ENCODE data around the gene COL6A2.

COL6A2 gene

DNA sequence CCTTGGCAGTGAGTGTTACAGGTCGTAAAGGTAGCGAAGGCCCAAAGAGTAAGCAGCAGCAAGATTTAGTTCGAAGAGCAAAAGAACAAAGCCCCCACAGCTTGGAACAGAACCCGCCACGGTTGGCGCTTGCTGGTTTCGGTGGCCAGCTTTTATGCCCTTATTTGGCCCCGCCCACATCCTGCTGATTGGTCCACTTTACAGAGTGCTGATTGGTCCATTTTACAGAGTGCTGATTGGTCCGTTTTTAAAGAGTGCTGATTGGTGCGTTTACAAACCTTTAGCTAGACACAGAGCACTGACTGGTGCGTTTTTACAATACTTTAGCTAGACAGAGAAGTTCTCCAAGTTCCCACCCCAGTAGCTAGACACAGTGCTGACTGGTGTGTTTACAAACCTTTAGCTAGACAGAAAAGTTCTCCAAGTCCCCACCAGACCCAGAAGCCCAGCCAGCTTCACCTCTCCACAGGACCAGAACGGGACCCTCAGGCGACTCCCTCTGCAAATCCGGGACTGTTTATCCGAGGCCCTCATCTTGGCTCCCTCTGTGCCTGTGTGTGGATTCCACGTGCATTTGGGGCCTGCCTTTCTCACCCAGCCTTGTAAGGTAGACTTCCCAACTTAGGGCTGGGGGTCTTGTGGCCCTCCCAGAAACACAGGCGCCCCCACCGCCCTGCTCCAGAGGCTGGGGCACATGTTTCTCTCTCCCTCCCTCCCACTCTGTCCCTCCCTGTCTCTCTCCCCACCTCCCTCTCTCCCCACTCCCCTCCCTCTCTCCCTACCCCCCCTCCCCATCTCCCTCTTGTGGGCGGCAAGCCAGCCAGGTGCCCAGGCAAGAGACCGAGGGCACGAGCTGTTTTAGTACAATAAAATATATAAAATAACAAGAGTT, 44.9 kb downstream of the COL6A2 start:
- DNase-seq (ENCODE audit: low read depth in 2 of 2): no peak

DNA sequence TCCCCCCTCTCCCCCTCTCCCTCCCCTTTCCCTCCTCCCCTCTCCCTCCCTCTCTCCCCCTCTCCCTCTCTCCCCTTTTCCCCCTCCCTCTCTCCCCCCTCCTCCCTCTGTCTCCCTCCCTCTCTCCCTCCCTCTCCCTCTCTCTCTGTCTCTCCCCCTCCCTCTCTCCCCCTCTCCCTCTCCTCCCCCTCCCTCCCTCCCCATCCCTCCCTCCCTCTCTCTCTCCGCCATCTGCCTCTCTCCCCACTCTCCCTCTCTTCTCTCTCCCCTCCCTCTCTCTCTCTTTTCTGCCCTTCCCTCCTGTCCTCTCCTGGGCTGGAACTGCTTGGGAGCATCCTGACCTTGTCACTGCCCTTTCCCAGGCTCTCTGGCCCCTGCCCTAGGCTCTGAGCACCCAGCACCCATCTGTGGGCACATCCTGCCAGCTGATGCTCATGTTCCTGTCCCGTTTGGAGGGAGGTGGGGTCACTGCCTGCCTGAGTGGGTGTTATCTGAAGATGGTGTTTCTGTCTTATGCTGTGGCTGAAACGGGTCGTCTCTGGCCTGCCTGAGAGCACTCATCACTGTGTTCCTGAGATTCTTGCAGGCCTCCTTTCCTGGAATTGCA, 46.7 kb downstream of the COL6A2 start:
- no peak for DNase-seq (ENCODE audit: low read depth in 2 of 2)

DNA sequence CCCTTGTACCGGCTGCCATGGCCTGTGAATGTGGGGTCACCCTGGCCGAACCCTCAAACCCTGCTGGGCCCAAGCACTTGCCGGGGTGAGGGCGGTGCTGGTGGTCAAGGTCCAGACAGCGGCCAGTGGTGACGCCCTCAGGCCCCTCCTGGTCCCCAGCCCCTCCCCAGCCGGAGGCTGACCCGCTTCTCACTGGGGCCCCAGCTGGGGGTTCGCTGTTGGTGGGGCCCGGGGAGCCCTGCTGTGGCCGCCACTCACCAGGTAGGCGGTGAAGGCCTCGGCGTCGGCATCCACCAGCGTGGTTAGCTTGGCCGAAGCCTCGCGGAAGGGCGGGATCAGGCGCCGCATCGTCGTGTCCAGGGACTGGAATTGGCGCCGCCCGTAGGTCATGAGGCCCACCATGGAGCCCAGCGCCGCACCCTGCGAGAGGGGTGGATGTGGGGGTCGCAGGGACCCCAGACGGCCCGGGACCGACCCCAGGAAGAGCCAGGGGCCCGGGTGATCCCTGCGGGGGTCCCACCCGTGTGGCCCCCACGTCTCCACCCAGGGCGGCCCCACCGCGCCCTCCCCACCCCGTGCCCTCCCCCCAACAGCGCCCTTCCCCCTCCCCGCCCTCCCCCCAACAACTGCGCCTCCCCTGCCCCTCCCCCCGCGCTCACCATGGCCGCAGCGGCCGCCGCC, 47.4 kb downstream of the COL6A2 start:
- DNase-seq (ENCODE audit: low read depth in 2 of 2): no peak

DNA sequence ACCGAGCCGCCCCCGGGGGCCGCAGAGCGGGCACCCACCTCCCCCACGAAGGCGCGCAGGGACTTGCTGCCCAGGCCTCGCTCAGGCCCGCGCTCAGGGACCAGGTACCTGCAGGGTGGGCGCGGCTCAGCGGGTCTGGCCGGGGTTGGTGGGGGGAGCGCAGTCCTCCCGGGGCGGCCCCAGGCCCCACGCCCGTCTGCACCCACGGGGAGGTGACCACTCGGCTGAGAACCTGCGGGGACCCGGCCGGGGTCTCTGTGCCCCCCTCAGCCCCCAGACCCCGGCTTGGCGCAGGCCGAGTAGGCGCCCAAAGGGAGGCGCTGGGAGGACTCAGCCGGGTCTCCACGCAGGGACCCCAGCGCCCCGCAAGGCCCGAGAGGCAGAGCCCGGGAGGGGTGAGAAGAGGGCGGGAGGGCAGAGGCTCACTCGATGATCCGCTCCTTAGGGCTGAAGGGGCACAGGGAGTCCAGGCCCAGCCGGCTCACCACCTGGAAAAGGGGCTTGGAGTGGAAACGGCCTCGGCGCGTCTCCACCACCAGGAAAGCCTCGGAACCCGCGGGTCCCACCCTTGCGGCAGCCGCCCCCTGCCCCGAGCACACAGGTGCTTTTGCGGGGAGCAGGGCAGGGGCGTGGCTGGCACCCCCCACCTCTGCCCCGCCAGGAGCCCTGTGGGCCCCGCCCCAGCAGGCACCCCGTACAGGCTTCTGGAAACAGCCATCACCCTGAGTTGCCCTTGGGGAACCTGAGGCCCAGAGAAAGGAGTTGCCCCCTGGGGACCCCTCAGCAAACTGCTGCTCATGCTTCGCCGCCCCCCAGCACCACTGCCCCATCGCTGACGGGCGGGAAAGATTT, 48.2 kb downstream of the COL6A2 start:
- DNase-seq (ENCODE audit: low read depth in 2 of 2): no peak

DNA sequence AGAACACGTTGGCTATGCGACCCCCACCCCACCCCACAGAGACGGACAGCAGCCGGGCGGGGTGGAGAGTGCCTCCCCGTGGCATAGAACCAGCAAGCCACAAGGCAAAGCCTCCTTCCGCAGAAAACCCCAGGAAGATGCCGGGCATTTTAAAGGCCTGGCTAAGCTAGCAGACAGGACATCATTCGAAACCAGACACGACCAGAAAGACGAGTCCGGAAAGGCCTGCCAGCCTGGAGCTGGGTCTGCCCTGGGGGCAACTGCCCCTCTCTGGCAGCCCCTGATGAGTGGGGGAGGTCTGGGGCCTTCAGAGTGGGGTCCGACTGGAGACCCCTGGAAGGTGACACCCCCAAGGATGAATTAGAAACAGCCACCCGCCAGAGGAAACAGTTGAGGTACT, 48.9 kb downstream of the COL6A2 start:
- no peak for DNase-seq (ENCODE audit: low read depth in 2 of 2)

DNA sequence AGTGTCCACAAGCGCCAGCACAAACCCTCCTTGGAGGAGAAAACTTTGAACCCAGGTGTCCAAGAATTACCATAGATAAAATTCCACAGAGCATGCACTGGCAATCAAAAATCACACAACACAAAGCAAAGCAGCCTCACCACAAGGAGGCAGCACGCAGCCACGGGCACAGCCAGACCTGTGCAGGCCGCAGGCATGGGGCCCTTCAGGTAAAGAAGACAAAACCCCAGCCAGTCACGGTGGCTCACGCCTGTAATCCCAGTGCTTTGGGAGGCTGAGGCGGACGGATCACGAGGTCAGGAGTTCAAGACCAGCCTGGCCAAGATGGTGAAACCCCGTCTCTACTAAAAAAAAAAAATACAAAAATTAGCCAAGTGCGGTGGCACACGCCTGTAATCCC, 49.5 kb downstream of the COL6A2 start:
- DNase-seq (ENCODE audit: low read depth in 2 of 2): peak; percentile 32 to 36

DNA sequence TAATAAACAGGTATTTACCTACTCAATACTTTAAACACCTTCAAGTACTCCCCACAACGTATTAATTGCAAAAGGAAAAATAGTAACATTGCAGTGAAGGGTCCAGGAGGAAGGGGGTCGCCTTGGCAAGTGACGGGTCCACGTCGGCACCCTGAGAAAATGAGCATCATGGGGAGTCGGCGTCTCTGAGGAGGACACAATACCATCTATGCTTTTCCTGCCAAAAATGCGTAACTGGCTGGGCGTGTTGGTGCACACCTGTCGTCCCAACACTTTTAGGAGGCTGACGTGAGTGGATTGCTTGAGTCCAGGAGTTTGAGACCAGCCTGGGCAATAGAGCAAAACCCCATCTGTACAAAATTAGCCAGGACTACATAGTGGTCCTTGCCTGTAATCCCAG, 50.2 kb downstream of the COL6A2 start:
- DNase-seq (ENCODE audit: low read depth in 2 of 2): no peak

DNA sequence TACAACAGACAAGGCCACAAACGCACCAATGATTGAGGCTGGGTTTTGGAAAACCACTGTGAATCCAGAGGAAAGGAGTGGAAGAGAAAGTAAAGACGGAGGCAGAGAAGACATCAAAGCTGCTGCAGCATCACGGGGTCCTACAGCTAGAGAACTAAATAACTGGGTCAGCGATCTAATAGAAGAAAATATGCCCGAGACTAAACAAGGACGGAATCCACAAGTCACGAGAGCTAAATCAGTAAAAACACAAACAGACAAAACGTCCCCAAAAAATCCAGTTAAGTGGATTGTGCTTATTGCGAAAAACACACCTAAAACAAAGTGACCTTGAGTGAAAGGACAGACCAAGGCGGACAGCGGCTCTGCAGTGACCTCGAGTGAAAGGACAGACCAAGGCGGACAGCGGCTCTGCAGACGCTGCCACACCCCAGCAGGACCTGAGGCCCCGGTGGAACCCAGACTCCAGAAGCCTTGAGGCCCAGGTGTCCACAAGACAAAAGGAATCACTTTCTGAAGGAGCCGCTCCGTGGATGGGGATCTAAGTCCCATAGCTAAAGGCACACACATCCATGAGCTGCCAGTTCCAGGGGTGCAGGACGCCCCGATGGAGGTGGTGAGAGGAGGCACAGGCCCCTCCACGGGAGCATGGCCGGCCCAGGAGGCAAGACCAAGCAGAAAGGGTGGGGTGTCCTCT, 51.4 kb downstream of the COL6A2 start:
- DNase-seq (ENCODE audit: low read depth in 2 of 2): no peak

DNA sequence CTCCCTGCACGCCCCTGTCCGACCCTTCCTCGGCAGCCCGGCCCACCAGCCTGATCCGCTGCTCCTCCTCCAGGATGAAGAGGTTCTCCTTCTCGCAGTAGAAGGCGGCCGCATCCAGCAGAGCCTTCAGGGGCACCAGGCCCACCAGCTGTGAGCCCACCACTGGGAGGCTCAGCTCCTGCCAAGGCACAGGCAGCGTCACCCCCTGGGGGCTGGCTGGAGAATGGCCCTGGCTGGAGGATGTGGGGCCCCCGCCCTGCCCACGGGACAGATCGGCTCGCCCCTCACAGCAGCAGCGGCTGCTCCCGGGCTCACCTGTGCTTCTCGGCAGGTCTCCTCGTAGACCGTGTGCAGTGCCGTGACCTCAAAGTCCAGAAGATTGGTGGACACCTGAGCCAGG, 52.2 kb downstream of the COL6A2 start:
- DNase-seq (ENCODE audit: low read depth in 2 of 2): no peak

DNA sequence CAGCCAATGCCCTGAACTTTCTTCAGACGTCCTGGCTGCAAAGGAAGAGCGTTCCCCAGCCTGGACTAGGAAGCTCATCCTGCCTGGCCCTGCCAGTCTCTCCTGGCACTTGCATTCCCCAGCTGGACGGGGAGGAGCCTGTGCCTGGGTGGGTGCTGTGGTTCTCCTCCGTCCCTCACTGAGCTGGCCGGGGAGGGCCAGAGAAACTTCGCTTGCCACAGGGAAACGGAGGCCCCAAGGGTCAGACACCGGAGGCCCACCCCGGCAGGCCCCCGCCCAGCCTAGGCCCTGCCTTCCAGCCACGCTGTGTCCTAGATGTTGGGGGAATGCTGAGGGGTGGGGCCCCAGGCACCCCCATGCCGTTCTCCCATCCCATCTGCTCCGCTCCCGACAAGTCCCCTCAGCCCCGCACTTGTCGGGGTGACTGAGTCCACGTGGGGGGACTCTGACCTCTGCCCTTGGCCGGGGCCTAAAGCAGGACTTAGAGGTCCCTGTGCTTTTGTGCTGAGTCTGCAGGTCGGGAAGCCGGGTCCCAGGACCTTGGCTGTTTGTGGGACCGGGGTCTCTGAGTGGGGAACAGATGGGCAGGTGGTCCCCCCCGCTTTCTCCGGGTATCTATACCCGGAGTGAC, 52.7 kb downstream of the COL6A2 start:
- no peak for DNase-seq (ENCODE audit: low read depth in 2 of 2)

DNA sequence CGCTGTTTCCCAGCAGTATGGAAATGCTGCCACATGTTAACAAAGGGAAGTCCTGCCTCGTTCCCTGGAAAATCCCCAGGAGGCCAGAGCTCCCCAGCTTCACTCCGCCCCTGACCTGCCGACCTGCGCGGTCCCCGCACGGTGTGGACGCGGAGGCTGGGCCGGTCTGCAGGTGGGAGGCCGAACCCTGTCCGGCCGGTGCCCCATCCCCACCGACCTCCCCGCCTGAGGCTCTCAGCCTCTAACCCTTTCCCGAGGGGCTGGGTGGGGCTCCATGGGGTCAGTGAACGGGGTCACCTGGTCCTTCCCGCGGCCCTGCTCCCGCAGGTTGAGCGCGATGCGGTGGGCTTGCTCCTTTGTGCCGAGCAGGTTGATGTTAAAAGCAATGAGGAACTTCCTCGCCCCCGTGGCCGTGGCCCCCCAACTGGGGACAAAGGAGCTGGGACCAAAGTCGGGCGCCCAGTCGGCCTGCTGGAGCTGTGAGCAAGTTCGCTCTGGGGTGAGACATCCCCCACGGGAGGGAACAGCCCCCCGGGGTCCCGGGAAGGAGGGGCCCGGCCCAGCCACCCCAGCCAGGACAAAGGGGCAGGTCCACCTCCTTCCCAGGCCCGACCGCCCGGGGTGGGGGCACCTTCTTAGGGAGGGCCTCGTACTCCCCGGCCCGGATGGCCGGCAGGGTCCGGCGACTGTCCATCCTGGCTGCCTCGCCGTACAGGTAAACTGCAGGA, 53.5 kb downstream of the COL6A2 start:
- DNase-seq (ENCODE audit: low read depth in 2 of 2): no peak

DNA sequence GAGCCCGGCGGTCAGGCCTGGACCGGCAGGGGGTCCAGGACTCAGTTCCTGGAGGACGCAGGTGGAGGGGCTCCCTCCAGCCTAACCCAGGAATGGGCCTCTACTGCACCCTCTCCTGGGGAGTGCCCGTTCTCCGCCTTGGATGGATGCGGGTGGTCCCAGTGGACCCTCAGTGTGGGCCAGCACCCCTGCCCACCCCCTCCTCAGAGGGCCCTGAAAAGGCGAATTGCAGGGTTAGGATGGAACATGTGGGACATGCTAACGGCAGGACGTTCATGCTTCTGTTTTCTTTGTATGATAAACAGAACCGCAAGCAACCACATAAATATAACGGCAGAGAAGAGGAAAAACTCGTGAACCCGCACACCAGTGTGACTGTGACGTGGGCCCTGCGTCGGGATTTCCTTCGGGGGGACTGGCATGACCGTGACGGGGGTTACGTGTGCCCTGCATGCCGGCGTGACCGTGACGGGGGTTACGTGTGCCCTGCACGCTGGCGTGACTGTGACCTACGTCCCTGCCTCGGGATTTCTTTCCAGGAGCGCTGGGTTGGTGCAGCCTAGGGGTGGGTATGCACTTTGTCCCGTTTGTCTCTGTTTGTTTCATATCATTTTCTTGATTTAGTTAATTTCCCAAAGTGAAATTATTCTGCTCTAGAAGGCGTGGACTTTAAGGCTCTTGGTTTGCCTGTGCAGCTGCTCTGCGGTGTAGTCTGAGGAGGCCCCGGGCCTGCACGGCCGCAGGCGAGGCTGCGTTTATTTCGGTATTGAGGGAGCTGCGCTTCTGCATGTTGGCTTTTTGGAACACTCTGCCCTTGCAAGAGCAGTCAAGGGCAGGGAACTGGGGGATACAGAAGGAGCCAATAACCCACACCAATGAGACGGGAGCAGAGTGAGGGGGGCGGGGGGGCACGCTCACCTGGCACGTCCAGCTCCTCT, 54.3 kb downstream of the COL6A2 start:
- no peak for DNase-seq (ENCODE audit: low read depth in 2 of 2)

DNA sequence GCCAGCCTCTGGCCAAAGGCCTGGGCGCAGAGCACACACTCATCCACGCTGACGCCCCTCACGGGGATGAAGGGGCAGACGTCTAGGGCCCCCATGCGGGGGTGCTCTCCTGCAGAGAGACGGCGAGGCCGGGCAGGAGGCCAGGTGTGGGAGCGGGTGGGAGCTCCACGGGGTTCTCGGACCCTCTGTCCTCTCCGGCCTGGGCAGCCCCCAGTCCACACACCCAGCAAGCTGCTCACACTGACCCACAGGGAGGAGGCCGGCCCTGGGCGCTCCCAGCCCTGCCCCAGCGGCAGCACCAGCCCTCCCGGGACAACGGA, 55.0 kb downstream of the COL6A2 start:
- DNase-seq (ENCODE audit: low read depth in 2 of 2): no peak

DNA sequence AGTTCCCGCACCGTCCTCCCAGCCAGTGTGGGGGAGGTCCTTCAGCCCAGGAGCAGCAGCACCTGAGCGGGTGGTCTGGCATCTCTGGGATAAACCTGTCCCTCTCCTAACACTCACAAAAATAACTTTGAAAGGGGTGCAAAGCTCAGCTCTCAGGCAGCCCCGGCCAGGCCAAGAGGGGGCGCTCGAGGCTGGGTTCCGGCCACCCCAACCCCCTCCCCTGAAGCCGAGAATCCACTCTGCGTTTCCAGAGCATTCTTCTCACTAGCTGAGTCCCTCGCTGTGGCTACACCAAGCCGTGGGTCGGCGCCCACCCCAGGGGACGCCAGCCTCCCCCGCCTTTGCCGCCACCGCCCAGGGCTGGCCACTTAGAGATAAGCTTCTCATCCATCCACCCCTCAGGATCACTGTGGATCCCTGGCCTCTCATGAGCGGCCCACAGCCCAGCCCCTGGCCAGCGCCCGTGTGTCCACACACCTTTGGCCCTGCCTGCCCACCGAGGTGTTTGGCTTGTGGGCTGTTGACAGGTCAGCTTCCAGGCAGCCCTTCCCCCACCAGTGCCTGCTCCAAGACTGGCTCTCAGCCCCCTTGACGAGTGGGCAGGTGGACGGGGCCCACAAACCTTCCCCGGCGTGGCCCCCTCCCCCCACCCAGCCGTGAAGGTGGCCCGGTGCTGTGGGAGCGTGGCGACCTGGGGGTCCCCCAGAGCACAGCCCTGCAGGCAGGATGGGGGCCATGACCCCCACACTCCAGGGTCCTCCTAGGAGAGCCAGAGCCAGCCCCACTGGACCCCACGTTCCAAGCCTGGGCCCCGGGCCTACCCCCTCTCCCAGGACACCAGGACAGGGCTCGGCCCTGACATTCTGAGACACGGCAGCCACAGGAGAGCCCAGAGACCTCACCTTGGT, 55.6 kb downstream of the COL6A2 start:
- peak in 1 of 2 donors; percentile 58 for DNase-seq (ENCODE audit: low read depth in 2 of 2)

DNA sequence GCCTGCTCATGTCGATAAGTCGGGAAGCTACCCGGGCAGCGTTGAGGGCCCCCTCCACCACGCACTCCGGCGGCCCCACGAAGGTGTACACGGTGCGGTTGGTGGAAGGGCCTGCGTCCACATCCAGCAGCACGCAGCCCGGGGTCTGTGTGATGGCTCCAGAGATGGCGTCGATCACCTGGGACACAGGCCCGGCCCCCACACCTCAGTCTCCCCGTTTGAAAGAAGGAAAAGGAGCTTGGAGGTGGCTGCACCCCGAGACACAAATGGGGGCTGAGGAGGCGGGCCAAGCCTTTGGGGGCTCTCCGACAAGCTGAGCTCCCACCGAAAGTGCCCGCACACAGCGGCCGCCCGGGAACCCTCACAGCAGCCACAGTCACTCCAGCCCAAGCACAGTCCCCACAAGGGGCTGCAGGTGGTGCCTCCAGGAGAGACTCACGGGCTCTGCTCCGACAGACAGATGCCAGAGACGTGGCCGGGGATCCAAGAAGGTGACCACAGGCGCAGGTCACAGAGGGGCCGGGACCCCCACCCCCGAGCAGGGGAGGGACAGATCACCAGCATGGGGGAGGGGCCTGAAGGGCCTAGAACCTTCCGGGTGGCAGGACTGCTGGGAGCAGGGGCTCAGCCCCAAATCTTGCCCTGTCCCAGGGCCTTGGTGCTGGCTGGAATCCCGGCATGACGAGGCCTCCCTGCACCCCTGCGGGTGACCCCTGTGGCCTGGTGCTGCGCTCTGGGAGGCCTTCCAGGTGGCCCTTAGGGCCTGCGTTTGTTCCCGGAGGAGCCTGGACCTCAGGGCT, 56.4 kb downstream of the COL6A2 start:
- no peak for DNase-seq (ENCODE audit: low read depth in 2 of 2)

DNA sequence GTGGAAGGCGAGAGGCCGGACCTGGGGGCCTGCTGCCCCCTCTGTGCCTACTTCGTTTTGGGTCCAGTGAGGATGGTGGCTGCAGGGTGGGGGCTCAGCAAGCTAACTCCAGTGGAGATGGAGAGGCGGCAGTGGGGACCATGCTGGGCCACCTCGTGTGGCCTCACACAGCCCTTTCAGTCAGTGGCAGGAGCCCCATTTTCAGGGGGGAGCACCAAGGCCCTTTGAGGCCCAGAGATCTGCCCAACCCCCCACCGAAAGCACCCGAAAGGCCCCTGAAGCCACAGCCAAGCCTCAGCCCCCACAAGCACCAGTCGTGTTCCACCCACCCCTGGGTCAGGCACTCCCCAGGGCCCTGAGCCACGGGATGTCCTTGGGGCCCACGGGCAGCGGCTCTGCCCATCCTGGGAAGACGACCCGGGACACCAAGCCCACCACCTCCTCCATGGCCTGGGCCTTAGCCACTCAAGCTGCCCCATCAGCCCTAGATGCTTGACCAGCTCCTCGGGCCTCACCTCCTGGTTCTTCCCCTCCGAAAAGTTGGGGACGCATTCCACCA, 57.1 kb downstream of the COL6A2 start:
- no peak for DNase-seq (ENCODE audit: low read depth in 2 of 2)

All from stimulated activated CD8-positive, alpha-beta memory T cell treated with anti-CD3 and anti-CD28 coated beads, Interleukin-2, amount 100 ng/mL, for 48 hours (primary cell).